Nephron (organoid): ENCODE results near the gene YRDC.

Source experiments
- H3K27ac Mint-ChIP-seq, 3 experiments: 2 replicates each; pipeline ENCODE4 v1.8.0; 2020; ENCODE audit warnings: mixed read lengths in 3 of 3, mild to moderate bottlenecking in 2 of 3, moderate library complexity in 1 of 3
- H3K27me3 Mint-ChIP-seq: 2 replicates; pipeline ENCODE4 v1.8.0; 2021; ENCODE audit warnings: low read depth, mild to moderate bottlenecking, moderate library complexity, mixed read lengths
- H3K36me3 Mint-ChIP-seq: 2 replicates; pipeline ENCODE4 v1.8.0; 2020; ENCODE audit warnings: low read depth, mixed read lengths
- H3K4me1 Mint-ChIP-seq: 2 replicates; pipeline ENCODE4 v1.8.0; 2020; ENCODE audit warnings: mixed read lengths
- H3K4me3 Mint-ChIP-seq, 3 experiments: 2 replicates each; pipeline ENCODE4 v1.8.0; 2020; ENCODE audit warnings: mild to moderate bottlenecking in 3 of 3, mixed read lengths in 3 of 3, moderate library complexity in 2 of 3
- H3K9me3 Mint-ChIP-seq: 2 replicates; pipeline ENCODE4 v1.8.0; 2020; ENCODE audit warnings: mixed read lengths
- TF ChIP-seq, protein P1 (sequence below), 3 experiments: fragments of 200-600 bp; sonication (generic); IDR thresholded peaks; one replicate each; pipeline ENCODE4 v1.5.0; 2021; ENCODE audit warnings: antibody characterized with exemption in 3 of 3; ENCODE audit not compliant: unreplicated experiment in 3 of 3

The YRDC gene

DNA sequence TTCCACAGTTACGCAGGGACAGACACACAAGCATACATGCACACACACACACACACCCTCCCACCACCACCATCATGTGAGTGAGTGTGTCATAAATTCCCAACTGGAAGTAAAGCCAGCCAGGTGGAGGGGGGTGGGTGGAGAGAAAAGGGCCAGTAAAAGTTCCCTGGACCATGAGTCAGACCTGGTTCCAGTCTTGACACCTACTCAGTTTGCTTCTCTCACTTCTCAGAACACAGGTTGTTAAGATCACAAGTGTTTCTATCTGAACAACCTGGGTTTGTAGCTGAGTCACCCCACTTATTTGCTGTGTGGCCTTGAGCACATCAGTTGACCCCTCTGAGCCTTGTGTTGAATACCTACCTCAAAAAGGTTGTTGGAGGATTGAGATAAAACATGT, 52.7 kb downstream of the YRDC start:
- H3K9me3 Mint-ChIP-seq: no peaks in the 10 kb centered on the region
- H3K4me3 Mint-ChIP-seq: no peak overlapping the region

DNA sequence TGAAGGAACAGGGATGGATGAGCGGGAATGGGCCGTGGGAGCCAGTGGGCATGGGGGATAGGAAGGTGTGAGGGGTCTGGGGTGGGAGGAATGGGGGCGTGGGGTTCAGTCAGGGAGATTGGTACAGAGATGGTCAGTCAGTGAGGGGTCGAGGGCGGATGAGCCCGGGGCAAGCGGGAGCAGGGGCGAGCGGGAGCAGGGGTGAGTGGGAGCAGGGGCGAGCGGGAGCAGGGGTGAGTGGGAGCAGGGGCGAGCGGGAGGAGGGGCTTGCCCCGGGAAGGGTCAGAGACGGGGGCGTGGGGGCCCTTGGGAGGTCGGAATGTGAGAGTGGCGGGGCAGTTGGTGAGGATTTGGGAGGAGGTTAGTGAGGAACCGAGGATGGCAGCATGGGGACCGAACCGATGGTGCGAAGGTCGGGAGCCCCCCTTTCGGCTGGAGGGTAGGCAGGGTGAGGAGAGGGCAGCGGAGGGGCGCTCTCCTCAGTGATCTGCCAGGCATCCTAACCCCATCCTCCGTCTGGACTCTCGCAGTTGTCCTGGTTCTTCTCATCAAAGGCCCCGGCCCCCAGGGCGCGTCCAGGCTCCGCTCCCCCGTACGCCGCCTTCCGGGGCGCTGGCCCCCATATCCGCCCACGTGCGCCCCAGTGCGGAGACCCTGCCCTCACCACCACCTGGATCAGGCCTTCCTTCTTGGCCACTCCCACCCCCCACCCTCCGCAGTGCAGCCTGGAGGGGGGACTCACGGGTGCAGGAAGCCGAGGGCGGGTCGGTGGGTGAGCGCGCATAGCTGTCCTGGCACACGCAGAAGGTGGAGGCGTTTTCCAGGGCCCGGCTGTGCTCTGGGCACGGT, 54.3 kb downstream of the YRDC start:
- Mint-ChIP-seq H3K4me1 (no peaks in the 10 kb centered on the region), H3K27ac (no peak overlapping the region), H3K27me3 (peaks cover 34% of the 10 kb centered on the region), H3K9me3 (no peaks in the 10 kb centered on the region), H3K4me3 (peak overlapping the region; percentile 67 to 72 (median 69)), H3K36me3 (no peaks in the 10 kb centered on the region)
- TF ChIP-seq, protein P1, sequence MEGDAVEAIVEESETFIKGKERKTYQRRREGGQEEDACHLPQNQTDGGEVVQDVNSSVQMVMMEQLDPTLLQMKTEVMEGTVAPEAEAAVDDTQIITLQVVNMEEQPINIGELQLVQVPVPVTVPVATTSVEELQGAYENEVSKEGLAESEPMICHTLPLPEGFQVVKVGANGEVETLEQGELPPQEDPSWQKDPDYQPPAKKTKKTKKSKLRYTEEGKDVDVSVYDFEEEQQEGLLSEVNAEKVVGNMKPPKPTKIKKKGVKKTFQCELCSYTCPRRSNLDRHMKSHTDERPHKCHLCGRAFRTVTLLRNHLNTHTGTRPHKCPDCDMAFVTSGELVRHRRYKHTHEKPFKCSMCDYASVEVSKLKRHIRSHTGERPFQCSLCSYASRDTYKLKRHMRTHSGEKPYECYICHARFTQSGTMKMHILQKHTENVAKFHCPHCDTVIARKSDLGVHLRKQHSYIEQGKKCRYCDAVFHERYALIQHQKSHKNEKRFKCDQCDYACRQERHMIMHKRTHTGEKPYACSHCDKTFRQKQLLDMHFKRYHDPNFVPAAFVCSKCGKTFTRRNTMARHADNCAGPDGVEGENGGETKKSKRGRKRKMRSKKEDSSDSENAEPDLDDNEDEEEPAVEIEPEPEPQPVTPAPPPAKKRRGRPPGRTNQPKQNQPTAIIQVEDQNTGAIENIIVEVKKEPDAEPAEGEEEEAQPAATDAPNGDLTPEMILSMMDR (IDR thresholded peaks at IDR 0.05; ENCODE audit: unreplicated experiment in 3 of 3): no peak

More for the DNA sequence above, 52.7 kb downstream of the YRDC start:
- Mint-ChIP-seq H3K4me1 (no peaks in the 10 kb centered on the region), H3K36me3 (no peaks in the 10 kb centered on the region), H3K27ac (no peak overlapping the region), H3K27me3 (peaks cover 24% of the 10 kb centered on the region)
- TF ChIP-seq, protein P1 (IDR thresholded peaks at IDR 0.05; ENCODE audit: unreplicated experiment in 3 of 3): no peak
